T-helper 17 cell (primary cell): ENCODE measurements around the gene HIGD2B. TPM values are rescaled to one million over a fixed set of nuclear protein-coding genes. Genes with fewer than 3 reads are reported as not detected.
"Not testable (repeated sequence)": the region's sequence is repeated elsewhere in the genome, so short reads cannot be mapped to it uniquely, and the experiment has no call there.

Experiments used
- ATAC-seq: fragments of 150-1000 bp; cut with Tn5 transposase; 2 replicates; pipeline ENCODE4 v1.10.0; 2021; ENCODE audit warnings: mild to moderate bottlenecking, moderate library complexity
- DNase-seq, 3 donors: peaks; one replicate each; pipeline versions ENCODE4 v3.0.0 to v3.0.0-alpha.2; 2020 to 2021
- H3K9me3 ChIP-seq: one replicate; pipeline ENCODE4 v1.7.0; 2013; ENCODE audit warnings: low read length, mild to moderate bottlenecking; ENCODE audit not compliant: control insufficient read depth, poor library complexity, severe bottlenecking
- H3K27ac Mint-ChIP-seq: one replicate; pipeline ENCODE4 v1.8.0; 2022; ENCODE audit warnings: mild to moderate bottlenecking, moderate library complexity, mixed read lengths
- H3K27me3 Mint-ChIP-seq: one replicate; pipeline ENCODE4 v1.8.0; 2022; ENCODE audit warnings: mixed read lengths
- H3K36me3 Mint-ChIP-seq: one replicate; pipeline ENCODE4 v1.8.0; 2022; ENCODE audit warnings: low read depth, mixed read lengths
- H3K4me1 Mint-ChIP-seq: one replicate; pipeline ENCODE4 v1.8.0; 2022; ENCODE audit warnings: mild to moderate bottlenecking, mixed read lengths
- H3K4me3 Mint-ChIP-seq: one replicate; pipeline ENCODE4 v1.8.0; 2022; ENCODE audit warnings: mild to moderate bottlenecking, moderate library complexity, mixed read lengths
- total RNA-seq, 4 donors: library from RNA in 2 of 4; stranded (reverse) in 2 of 4; gene quantifications; one replicate each; pipeline ENCODE4 v1.2.3 and lab custom pipeline; 2022 to 2026

Gene HIGD2B
- total RNA-seq, 2 donors from 2014 or later, result 0.50 TPM; not detected in 1

DNA sequence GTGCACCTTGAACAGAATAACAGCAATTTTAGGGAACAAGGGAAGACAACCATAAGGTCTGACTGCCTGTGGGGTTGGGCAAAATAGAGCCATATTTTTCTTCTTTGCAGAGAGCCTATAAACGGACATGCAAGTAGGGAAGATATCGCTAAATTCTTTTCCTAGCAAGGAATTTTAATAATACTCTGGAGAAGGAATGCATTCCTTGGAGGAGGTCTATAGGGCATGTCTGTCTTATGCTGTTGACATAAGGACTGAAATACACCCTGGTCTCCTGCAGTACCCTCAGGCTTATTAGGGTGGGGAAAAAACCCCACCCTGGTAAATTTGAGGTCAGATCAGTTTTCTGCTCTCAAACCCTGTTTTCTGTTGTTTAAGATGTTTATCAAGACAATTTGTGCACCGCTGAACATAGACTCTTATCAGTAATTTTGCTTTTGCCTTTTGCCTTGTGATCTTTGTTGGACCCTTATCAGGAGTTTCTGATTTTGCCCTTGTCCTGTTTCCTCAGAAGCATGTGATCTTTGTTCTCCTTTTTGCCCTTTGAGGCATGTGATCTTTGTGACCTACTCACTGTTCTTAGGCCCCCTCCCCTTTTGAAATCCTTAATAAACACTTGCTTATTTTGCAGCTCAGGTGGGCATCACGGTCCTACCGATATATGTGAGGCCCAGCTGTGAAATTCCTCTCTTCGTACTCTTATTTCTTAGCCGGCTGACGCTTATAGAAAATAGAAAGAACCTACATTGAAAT is 22.7 kb upstream of the HIGD2B start:
- H3K27me3 Mint-ChIP-seq, H3K36me3 Mint-ChIP-seq, H3K4me1 Mint-ChIP-seq, ATAC-seq, H3K27ac Mint-ChIP-seq, H3K9me3 ChIP-seq, H3K4me3 Mint-ChIP-seq, DNase-seq: not testable (repeated sequence)

DNA sequence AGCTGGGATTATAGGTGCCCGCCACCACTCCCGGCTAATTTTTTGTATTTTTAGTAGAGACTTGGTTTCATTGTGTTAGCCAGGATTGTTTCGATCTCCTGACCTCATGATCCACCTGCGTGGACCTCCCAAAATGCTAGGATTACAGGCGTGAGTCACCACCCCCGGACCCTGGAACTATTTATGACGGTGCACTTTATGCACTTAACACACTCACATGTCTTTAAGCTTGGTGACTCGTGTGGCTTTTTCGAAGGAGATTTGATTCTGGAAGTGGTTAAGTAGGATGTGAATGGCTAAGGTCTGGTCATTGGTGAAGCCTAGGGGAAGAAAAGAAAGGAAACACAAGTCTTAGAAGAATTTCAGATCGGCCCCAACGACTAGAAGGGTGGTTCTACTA is 20.3 kb upstream of the HIGD2B start:
- no peak overlapping the region for H3K27ac Mint-ChIP-seq
- H3K4me3 Mint-ChIP-seq, result no peak overlapping the region
- H3K36me3 Mint-ChIP-seq, result no peaks in the 10 kb centered on the region
- DNase-seq (no peak), ATAC-seq (no peak)
- no peaks in the 10 kb centered on the region for H3K9me3 ChIP-seq
- H3K27me3 Mint-ChIP-seq, result no peaks in the 10 kb centered on the region
- peaks cover 7% of the 10 kb centered on the region for H3K4me1 Mint-ChIP-seq

DNA sequence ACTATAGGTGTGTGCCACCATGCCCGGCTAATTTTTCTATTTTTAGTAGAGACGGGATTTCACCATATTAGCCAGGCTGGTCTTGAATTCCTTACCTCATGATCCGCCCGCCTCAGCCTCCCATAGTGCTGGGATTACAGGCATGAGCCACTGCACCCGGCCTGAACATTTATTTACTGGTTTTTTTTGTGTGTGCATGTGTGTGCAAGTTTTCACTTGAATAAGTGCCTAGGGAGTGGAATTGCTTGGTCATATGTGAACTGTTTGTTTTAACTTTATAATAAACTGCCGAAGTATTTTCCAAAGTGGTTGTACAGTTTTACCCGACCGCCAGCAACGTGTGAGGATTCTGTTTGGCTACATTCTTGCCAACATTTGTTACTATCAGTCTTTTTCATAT is 14.1 kb upstream of the HIGD2B start:
- H3K27ac Mint-ChIP-seq, result no peak overlapping the region
- peaks cover 2% of the 10 kb centered on the region for H3K36me3 Mint-ChIP-seq
- no peak overlapping the region for H3K4me3 Mint-ChIP-seq
- no peaks in the 10 kb centered on the region for H3K9me3 ChIP-seq
- peaks cover 11% of the 10 kb centered on the region for H3K4me1 Mint-ChIP-seq
- no peaks in the 10 kb centered on the region for H3K27me3 Mint-ChIP-seq
- ATAC-seq (no peak), DNase-seq (no peak)

DNA sequence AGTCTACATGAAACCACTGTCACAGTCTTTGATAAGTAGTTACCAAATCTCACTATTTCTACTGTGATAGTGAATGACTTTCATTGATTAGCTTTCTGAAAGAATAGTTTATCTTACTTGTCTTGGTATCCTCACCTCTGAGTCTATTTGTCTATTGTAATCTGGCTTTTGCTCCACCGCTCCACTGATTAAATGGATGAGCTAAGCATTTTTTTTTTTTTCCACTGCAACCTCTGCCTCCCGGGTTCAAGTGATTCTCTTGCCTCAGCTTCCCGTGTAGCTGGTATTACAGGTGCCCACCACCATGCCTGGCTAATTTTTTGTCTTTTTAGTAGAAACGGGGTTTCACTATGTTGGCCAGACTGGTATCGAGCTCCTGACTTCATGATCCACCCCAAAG is 13.0 kb upstream of the HIGD2B start:
- Mint-ChIP-seq H3K36me3 (peaks cover 2% of the 10 kb centered on the region), H3K27ac (no peak overlapping the region), H3K27me3 (no peaks in the 10 kb centered on the region), H3K4me1 (peaks cover 11% of the 10 kb centered on the region), H3K4me3 (no peak overlapping the region)
- H3K9me3 ChIP-seq, result no peaks in the 10 kb centered on the region
- DNase-seq (no peak), ATAC-seq (no peak)

DNA sequence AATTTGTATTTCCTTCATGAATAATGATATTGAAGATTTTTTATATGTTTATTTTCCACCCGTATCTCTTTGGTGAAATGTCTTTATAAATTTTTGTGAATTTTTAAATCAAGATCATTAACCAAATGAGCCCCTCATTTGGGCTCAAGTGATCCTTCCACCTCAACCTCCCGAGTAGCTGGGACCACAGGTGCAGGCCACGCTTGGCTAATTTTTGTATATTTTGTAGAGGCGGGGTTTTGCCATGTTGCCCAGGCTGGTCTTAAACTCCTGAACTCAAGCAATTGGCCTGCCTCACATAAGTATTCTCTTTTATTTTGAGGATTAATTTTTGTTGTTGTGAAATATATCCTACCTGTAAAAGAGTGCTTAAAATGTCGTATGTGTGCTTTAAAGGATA is 5.0 kb upstream of the HIGD2B start:
- peaks cover 10% of the 10 kb centered on the region for H3K4me1 Mint-ChIP-seq
- no peak overlapping the region for H3K27ac Mint-ChIP-seq
- DNase-seq, result no peak
- ATAC-seq, result no peak
- H3K4me3 Mint-ChIP-seq, result no peak overlapping the region
- no peaks in the 10 kb centered on the region for H3K27me3 Mint-ChIP-seq
- H3K9me3 ChIP-seq, result no peaks in the 10 kb centered on the region
- H3K36me3 Mint-ChIP-seq, result no peaks in the 10 kb centered on the region

DNA sequence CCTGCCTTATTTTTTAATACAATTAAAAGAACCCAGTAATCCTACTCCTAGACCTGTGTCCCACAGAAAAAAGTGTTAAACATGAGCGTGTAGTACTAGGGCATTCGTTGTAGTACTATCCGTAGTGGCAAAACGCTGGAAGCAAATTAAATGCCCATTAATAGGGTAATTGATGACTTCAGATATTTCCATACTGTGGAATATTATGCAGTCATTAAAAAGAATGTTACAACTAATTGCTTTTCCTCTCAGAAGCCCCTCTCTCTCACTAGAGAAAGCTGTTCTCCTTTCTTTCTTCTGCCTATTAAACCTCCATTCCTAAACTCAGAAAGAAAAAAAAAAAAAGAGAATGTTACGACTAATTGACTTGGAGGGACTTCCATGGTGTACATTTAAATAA is 2.7 kb upstream of the HIGD2B start:
- DNase-seq (no peak), ATAC-seq (no peak)
- Mint-ChIP-seq H3K27me3 (no peaks in the 10 kb centered on the region), H3K4me1 (peaks cover 13% of the 10 kb centered on the region), H3K4me3 (no peak overlapping the region), H3K36me3 (no peaks in the 10 kb centered on the region), H3K27ac (no peak overlapping the region)
- H3K9me3 ChIP-seq, result no peaks in the 10 kb centered on the region

DNA sequence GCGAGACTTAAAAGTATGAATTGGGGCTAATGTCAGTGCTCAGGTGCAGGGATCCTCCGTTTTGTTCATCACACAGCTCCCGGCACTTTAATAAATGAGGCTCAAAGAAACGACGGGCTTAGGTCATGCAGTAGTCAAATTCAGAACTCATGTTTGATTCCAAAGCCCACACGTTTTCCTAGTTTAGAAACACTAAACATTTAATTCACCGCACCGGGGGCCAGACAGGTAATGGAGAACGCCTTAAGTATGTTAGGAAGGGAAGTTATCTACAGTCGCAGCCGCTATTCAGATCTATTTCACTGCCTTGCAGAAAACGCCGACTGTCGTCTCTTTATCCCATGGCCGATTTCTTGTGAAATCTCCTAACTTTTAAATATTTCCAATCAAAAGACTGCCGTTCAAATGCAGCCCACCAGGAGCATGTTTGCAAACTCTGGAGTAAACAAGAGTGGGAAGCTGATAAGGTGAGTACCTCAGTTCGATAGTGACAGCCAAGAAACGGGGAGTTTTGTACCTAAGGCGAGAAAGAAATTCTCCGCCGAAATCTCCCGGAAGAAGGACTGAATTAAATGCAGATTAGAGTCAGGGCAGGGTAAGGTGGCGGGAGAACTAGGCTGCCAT is 569 bp downstream of the HIGD2B start:
- Mint-ChIP-seq H3K4me3 (peak overlapping the region; percentile 96), H3K27ac (peak overlapping the region; percentile 97), H3K4me1 (peaks cover 13% of the 10 kb centered on the region), H3K36me3 (no peaks in the 10 kb centered on the region), H3K27me3 (no peaks in the 10 kb centered on the region)
- ATAC-seq, result no peak
- H3K9me3 ChIP-seq, result no peaks in the 10 kb centered on the region
- no peak for DNase-seq

DNA sequence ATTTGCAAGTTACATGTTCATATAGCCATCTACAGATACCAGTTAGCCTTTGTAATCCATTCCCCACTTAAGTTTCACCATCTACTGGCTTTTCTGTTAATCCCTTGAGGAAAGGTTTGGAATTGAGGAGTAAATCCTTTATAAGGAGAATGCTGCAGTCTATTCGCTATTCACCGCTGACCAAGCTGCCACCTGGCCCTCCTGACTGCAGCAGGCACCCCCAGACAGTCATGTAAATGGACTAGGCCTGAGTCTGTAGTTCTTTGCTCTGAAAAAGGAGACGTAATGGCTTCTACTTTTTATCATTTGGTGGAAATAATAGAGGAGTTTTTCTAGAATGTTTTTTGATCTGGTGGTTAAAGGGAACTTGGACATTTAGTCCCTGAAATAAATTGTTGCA is 3.2 kb downstream of the HIGD2B start:
- no peak for DNase-seq
- no peak overlapping the region for H3K27ac Mint-ChIP-seq
- H3K4me3 Mint-ChIP-seq, result peak overlapping the region; percentile 31

DNA sequence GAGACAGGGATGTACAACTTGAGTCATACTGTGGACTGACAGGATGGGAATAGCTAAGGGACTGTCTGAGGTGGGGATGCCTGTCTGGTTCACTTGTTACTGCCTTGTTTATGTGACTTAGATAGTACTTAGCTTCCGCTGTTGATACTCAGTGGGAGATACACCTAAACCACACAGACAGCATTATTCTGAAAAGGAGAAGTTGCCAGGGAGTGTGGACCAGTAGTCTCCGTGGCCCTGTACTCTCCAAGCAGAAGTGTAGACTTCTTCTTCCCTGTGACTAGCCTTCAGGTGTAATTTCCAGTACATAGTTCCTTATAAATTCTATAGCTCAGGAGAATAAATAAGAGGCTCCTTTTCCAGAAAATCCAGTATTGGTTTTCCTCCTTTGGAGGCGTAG is 5.1 kb downstream of the HIGD2B start:
- H3K9me3 ChIP-seq, result no peaks in the 10 kb centered on the region
- ATAC-seq, result no peak

More for the DNA sequence above, 3.2 kb downstream of the HIGD2B start:
- H3K9me3 ChIP-seq, result no peaks in the 10 kb centered on the region
- H3K36me3 Mint-ChIP-seq, result no peaks in the 10 kb centered on the region
- ATAC-seq, result no peak
- peaks cover 9% of the 10 kb centered on the region for H3K27me3 Mint-ChIP-seq
- peaks cover 13% of the 10 kb centered on the region for H3K4me1 Mint-ChIP-seq

DNA sequence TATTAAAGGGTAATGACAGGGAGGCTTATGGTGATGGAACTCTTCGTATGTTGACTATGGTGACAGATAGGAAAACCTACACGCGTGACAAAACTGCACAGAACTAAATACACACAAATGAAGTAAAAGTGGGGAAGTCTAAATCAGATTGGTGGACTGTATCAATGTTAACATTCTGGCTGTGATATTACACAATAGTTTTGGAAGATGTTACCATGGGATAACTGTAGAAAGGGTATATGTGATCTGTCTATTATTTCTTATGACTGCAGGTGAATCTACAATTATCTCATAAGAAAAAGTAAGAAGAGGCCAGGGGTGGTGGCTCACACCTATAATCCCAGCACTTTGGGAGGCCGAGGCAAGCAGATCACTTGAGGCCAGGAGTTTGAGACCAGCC is 9.1 kb downstream of the HIGD2B start:
- H3K4me3 Mint-ChIP-seq, result no peak overlapping the region
- ATAC-seq, result no peak
- no peaks in the 10 kb centered on the region for H3K9me3 ChIP-seq

More for the DNA sequence above, 5.1 kb downstream of the HIGD2B start:
- DNase-seq, result no peak
- Mint-ChIP-seq H3K4me1 (peaks cover 7% of the 10 kb centered on the region), H3K4me3 (no peak overlapping the region), H3K27ac (no peak overlapping the region), H3K36me3 (no peaks in the 10 kb centered on the region), H3K27me3 (peaks cover 23% of the 10 kb centered on the region)

DNA sequence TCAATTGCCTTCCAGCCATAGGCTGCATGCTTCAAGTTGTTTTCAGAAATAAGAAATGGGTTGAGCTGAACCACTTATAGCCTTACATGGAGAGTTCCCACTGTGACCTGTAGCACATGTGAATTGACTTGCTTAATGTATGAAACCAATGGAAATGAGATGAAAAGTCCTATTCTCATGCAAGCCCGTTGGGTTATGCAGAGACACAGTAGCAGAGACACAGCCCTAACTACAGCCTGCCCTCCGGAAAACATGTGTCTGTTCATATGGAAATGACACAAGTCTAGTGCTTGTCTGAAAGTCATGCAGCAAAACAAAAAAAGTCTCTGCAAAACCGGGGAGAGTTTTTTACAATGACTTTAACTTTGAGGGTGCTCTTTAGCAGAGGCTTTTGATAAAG is 14.5 kb downstream of the HIGD2B start:
- H3K27ac Mint-ChIP-seq, result no peak overlapping the region
- peaks cover 19% of the 10 kb centered on the region for H3K27me3 Mint-ChIP-seq
- H3K4me1 Mint-ChIP-seq, result peaks cover 4% of the 10 kb centered on the region
- no peaks in the 10 kb centered on the region for H3K9me3 ChIP-seq
- no peak for DNase-seq
- no peak for ATAC-seq
- H3K4me3 Mint-ChIP-seq, result no peak overlapping the region
- H3K36me3 Mint-ChIP-seq, result no peaks in the 10 kb centered on the region

More for the DNA sequence above, 9.1 kb downstream of the HIGD2B start:
- no peaks in the 10 kb centered on the region for H3K36me3 Mint-ChIP-seq
- peaks cover 29% of the 10 kb centered on the region for H3K27me3 Mint-ChIP-seq
- no peak for DNase-seq
- H3K4me1 Mint-ChIP-seq, result no peaks in the 10 kb centered on the region
- H3K27ac Mint-ChIP-seq, result no peak overlapping the region

DNA sequence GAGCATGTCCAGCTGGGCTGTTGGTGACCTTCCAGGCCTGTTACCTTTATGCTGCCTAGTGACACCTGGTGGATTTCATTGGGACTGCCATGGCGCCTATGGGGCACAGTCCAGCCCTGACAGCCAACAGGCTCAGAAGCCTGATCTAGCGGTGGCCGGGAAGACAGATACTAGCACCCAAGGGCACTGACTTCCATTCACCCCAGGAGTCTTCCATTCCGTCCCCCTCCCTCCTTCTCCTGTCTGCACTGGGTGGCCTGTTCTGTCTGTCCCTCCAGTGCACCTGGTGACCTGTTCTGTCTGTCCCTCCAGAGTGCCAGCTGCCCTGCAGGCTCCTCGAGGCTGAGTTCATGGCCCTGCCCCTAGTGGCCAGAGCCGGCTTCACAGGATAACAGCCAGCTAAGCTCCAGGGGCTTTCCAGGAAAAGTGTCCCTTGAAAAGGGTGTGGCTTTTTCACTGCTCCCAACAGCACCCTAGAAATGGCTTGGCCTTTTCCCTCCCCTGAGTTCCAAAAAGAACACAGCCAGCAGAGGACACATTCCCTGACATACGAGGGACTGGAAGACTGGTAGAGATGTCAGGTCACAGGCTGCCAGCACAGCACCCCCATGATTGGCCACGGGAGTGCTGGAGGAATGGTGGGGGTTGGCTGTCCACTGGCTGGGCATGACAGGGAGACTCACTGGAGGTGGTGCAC is 15.2 kb downstream of the HIGD2B start:
- peak overlapping the region; percentile 70 for H3K4me3 Mint-ChIP-seq

DNA sequence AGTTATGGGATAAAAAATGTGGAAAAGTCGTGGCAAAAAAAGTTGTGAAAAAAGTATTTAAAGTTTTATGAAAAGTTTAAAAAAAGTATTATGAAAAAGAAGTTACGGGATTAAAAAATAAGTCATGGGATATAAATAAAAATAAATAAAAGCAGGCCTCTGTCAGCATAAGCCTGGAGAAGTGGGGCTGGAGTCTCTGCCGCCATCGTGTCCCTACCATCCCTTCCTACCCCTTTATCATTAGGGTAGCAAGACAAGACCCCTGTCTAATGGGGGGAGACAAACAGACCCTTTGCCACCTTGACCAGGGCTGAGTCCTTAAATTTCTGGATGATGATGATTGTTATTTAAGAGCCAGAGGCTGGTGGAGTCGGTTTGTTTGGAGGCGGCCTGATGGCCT is 16.2 kb downstream of the HIGD2B start:
- ATAC-seq, H3K4me1 Mint-ChIP-seq, DNase-seq, H3K27ac Mint-ChIP-seq, H3K4me3 Mint-ChIP-seq, H3K9me3 ChIP-seq, H3K36me3 Mint-ChIP-seq: not testable (repeated sequence)
- H3K27me3 Mint-ChIP-seq, result peaks cover 12% of the 10 kb centered on the region

More for the DNA sequence above, 15.2 kb downstream of the HIGD2B start:
- DNase-seq (peak; percentile 53 to 61 (median 53)), ATAC-seq (peak; percentile 97)
- not testable (repeated sequence) for H3K9me3 ChIP-seq, H3K4me1 Mint-ChIP-seq, H3K27ac Mint-ChIP-seq, H3K36me3 Mint-ChIP-seq
- H3K27me3 Mint-ChIP-seq, result peaks cover 17% of the 10 kb centered on the region
